GM19397 (cell line): ENCODE measurements around the gene KCNK3.

Source experiments
- ATAC-seq: cut with Tn5 transposase; IDR thresholded peaks from one replicate; pipeline ENCODE4 v1.9.1; 2021; ENCODE audit warnings: mild to moderate bottlenecking, moderate library complexity; ENCODE audit not compliant: unreplicated experiment

Gene KCNK3

GRCh38 chr2:26711457-26712161, 19.1 kb downstream of the KCNK3 start:
- no peak for ATAC-seq

GRCh38 chr2:26712486-26713465, 20.3 kb downstream of the KCNK3 start:
- no peak for ATAC-seq

GRCh38 chr2:26715528-26716270, 23.2 kb downstream of the KCNK3 start:
- ATAC-seq, result no peak

- no peak for ATAC-seq
Measured at GRCh38 chr2:26716340-26716739, 23.8 kb downstream of the KCNK3 start.

GRCh38 chr2:26716769-26717168, 24.2 kb downstream of the KCNK3 start:
- no peak for ATAC-seq

- no peak for ATAC-seq
Measured at GRCh38 chr2:26717362-26717761, 24.8 kb downstream of the KCNK3 start.

GRCh38 chr2:26718949-26719686, 26.6 kb downstream of the KCNK3 start:
- ATAC-seq, result no peak

GRCh38 chr2:26720322-26721114, 28.0 kb downstream of the KCNK3 start:
- ATAC-seq, result no peak

GRCh38 chr2:26721115-26722032, 28.9 kb downstream of the KCNK3 start:
- ATAC-seq, result no peak

GRCh38 chr2:26722328-26722727, 29.8 kb downstream of the KCNK3 start:
- ATAC-seq, result no peak

- no peak for ATAC-seq
Measured at GRCh38 chr2:26722911-26723310, 30.4 kb downstream of the KCNK3 start.

GRCh38 chr2:26723475-26723874, 31.0 kb downstream of the KCNK3 start:
- ATAC-seq, result no peak

- no peak for ATAC-seq
Measured at GRCh38 chr2:26723991-26724750, 31.6 kb downstream of the KCNK3 start.

- ATAC-seq, result no peak
Measured at GRCh38 chr2:26724784-26725520, 32.4 kb downstream of the KCNK3 start.

- ATAC-seq, result no peak
Measured at GRCh38 chr2:26725521-26725820, 32.9 kb downstream of the KCNK3 start.

- no peak for ATAC-seq
Measured at GRCh38 chr2:26726228-26726627, 33.7 kb downstream of the KCNK3 start.
